SK-N-SH treated with all-trans-retinoic acid at 6 μM for 48 hours (cell line): ENCODE data around the gene DPAGT1.

Experiments
- ATAC-seq: fragments of 200-7000 bp; cut with Tn5 transposase; 3 replicates; pipeline ENCODE4 v1.9.1; 2020; ENCODE audit warnings: mild to moderate bottlenecking, moderate library complexity
- ARNTL ChIP-seq: fragments of 450-650 bp; formaldehyde crosslinking; IDR thresholded peaks from 2 replicates; pipeline ENCODE4 v1.5.0; 2020; ENCODE audit warnings: low read depth, mild to moderate bottlenecking, moderate library complexity, borderline replicate concordance
- BACH2 ChIP-seq: fragments of 250-450 bp; sonication (Bioruptor Pico); IDR thresholded peaks from 2 replicates; pipeline ENCODE4 v1.9.0; 2021; ENCODE audit warnings: mild to moderate bottlenecking, borderline replicate concordance
- CREB5 ChIP-seq: fragments of 250-450 bp; sonication (Bioruptor Pico); IDR thresholded peaks from 2 replicates; pipeline ENCODE4 v1.5.1; 2020; ENCODE audit warnings: low read depth, mild to moderate bottlenecking, moderate library complexity
- CSDC2 ChIP-seq: fragments of 250-450 bp; sonication (Bioruptor Pico); IDR thresholded peaks from 2 replicates; pipeline ENCODE4 v1.5.0; 2020; ENCODE audit warnings: mild to moderate bottlenecking, moderate library complexity
- CSRNP3 ChIP-seq: fragments of 250-450 bp; sonication (Bioruptor Pico); IDR thresholded peaks from 2 replicates; pipeline ENCODE4 v1.5.1; 2021; ENCODE audit warnings: mild to moderate bottlenecking, moderate library complexity
- ESRRG ChIP-seq: fragments of 250-450 bp; sonication (Bioruptor Pico); IDR thresholded peaks from 2 replicates; pipeline ENCODE4 v1.6.1; 2021; ENCODE audit warnings: mild to moderate bottlenecking
- GLIS3 ChIP-seq: fragments of 250-450 bp; sonication (Bioruptor Pico); IDR thresholded peaks from 2 replicates; pipeline ENCODE4 v1.5.0; 2020; ENCODE audit warnings: mild to moderate bottlenecking, moderate library complexity
- ISL1 ChIP-seq: fragments of 250-450 bp; sonication (Bioruptor Pico); IDR thresholded peaks from 2 replicates; pipeline ENCODE4 v2.1.2; 2022; ENCODE audit warnings: mild to moderate bottlenecking, moderate library complexity
- OSR1 ChIP-seq: fragments of 250-450 bp; sonication (Bioruptor Pico); IDR thresholded peaks from 2 replicates; pipeline ENCODE4 v1.8.0; 2022; ENCODE audit warnings: moderate library complexity, mild to moderate bottlenecking, inconsistent platforms
- PATZ1 ChIP-seq: fragments of 250-450 bp; sonication (Bioruptor Pico); IDR thresholded peaks from 2 replicates; pipeline ENCODE4 v1.8.0; 2020; ENCODE audit warnings: mild to moderate bottlenecking, moderate library complexity, borderline replicate concordance
- POU6F1 ChIP-seq: fragments of 250-450 bp; sonication (Bioruptor Pico); IDR thresholded peaks from 2 replicates; pipeline ENCODE4 v1.8.0; 2021; ENCODE audit warnings: low read depth, mild to moderate bottlenecking, moderate library complexity, borderline replicate concordance
- PPARA ChIP-seq: fragments of 250-450 bp; sonication (Bioruptor Pico); IDR thresholded peaks from 2 replicates; pipeline ENCODE4 v1.5.0; 2020; ENCODE audit warnings: mild to moderate bottlenecking, borderline replicate concordance
- RARB ChIP-seq: fragments of 250-450 bp; sonication (Bioruptor Pico); IDR thresholded peaks from 2 replicates; pipeline ENCODE4 v1.8.0; 2021; ENCODE audit warnings: mild to moderate bottlenecking, moderate library complexity
- TOX ChIP-seq: fragments of 250-450 bp; sonication (Bioruptor Pico); IDR thresholded peaks from 2 replicates; pipeline ENCODE4 v1.8.0; 2021; ENCODE audit warnings: mild to moderate bottlenecking, moderate library complexity, borderline replicate concordance
- ZC3H10 ChIP-seq: fragments of 250-450 bp; sonication (Bioruptor Pico); IDR thresholded peaks from 2 replicates; pipeline ENCODE4 v1.5.1; 2021; ENCODE audit warnings: mild to moderate bottlenecking, moderate library complexity
- ZFP3 ChIP-seq: fragments of 250-450 bp; sonication (Bioruptor Pico); IDR thresholded peaks from 2 replicates; pipeline ENCODE4 v1.5.0; 2020; ENCODE audit warnings: mild to moderate bottlenecking, moderate library complexity
- ZFP30 ChIP-seq: fragments of 450-650 bp; formaldehyde crosslinking; IDR thresholded peaks from 2 replicates; pipeline ENCODE4 v1.5.0; 2022; ENCODE audit warnings: mild to moderate bottlenecking, moderate library complexity
- ZNF70 ChIP-seq: fragments of 450-650 bp; formaldehyde crosslinking; IDR thresholded peaks from 2 replicates; pipeline ENCODE4 v1.5.0; 2020; ENCODE audit warnings: mild to moderate bottlenecking, moderate library complexity
- ZNF8 ChIP-seq: fragments of 450-650 bp; formaldehyde crosslinking; IDR thresholded peaks from 2 replicates; pipeline ENCODE4 v1.5.0; 2020; ENCODE audit warnings: mild to moderate bottlenecking, moderate library complexity

Gene DPAGT1

GRCh38 chr11:119085437-119085847, 16.2 kb downstream of the DPAGT1 start (continued):
- no peak for TF ChIP-seq ARNTL (CRISPR knock-in tag)
- no peak for TF ChIP-seq ISL1 (CRISPR knock-in tag)

- 0 out of 2 replicates have a peak, but pooled peaks have one; percentile 56 for TF ChIP-seq ESRRG
- TF ChIP-seq CSRNP3 (CRISPR knock-in tag) = 0 out of 2 replicates have a peak, but pooled peaks have one; percentile 30
- TF ChIP-seq ZFP3 (CRISPR knock-in tag) = no peak
- no peak for TF ChIP-seq OSR1 (CRISPR knock-in tag)
- peak; percentile 93 for ATAC-seq
These were observed 16.8 kb downstream of the DPAGT1 start, which contains the start of gene HMBS for GRCh38 chr11:119084663-119085436. Gene HMBS (plus strand): TSS chr11:119084881. CDS start chr11:119085034, 153 bp downstream.

- no peak for TF ChIP-seq OSR1 (CRISPR knock-in tag)
- TF ChIP-seq BACH2 = no peak
- TF ChIP-seq ZNF8 = no peak
- no peak for TF ChIP-seq PATZ1
- no peak for TF ChIP-seq TOX (CRISPR knock-in tag)
- no peak for TF ChIP-seq ZC3H10
- no peak for TF ChIP-seq ZFP30 (CRISPR knock-in tag)
- TF ChIP-seq CSRNP3 (CRISPR knock-in tag) = no peak
- TF ChIP-seq ZFP3 (CRISPR knock-in tag) = no peak
- TF ChIP-seq CSDC2 = no peak
- no peak for TF ChIP-seq ARNTL (CRISPR knock-in tag)
- TF ChIP-seq RARB (CRISPR knock-in tag) = no peak
- no peak for TF ChIP-seq POU6F1 (CRISPR knock-in tag)
- TF ChIP-seq ZNF70 (CRISPR knock-in tag) = no peak
- no peak for TF ChIP-seq CREB5 (CRISPR knock-in tag)
- no peak for TF ChIP-seq PPARA (CRISPR knock-in tag)
- TF ChIP-seq GLIS3 (CRISPR knock-in tag) = no peak
- no peak for TF ChIP-seq ISL1 (CRISPR knock-in tag)
- no peak for ATAC-seq
These were observed 19.9 kb downstream of the DPAGT1 start for GRCh38 chr11:119081682-119082260.
